Activated gamma-delta T cell treated with anti-CD3 and anti-CD28 coated beads, Interleukin-2, amount 50 U/mL, for 16 hours (primary cell): ENCODE results near the gene PPFIA4.

Experiments used
- DNase-seq: peaks from one replicate; pipeline ENCODE4 v3.0.0-alpha.2; 2020; ENCODE audit warnings: low read depth

Gene PPFIA4

DNA sequence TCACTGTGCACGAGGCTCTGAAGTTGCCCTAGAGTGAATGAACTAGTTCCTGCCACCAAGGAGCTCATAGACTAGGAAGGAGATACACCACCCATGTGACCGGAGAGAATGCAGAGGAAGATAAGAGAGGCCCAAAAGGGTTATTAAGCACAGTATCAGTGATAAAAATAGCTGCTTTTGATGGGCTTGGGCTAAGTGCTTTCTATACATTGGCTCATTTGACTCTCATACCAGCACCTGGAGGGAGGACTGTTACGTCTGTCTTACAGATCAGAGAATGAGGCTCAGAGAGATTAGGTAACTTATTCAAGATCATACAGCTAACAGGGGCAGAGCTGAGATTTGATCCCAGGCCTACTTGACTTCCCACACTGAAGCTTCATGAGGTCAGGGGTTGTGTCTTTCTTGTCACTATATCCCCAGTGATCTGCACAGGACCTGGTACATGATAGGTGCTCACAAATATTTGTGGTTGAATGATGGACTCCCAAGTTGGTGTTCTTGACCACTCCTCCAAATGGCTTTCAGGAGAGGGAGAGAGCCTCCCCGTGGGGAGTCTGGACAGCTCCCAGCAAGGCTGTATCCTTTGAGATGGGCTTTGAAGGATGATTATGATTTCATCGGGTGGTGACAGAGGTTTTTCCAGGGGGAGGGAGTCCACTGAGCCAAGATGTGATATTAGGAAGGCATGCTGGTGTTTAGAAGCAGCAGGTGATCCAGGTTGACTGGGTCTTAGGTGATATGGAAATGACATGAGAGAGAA lies 14.4 kb downstream of the PPFIA4 start:
- DNase-seq: no peak

- DNase-seq: no peak
Observed at GRCh38 chr1:203041351-203041932, 15.2 kb downstream of the PPFIA4 start.

DNA sequence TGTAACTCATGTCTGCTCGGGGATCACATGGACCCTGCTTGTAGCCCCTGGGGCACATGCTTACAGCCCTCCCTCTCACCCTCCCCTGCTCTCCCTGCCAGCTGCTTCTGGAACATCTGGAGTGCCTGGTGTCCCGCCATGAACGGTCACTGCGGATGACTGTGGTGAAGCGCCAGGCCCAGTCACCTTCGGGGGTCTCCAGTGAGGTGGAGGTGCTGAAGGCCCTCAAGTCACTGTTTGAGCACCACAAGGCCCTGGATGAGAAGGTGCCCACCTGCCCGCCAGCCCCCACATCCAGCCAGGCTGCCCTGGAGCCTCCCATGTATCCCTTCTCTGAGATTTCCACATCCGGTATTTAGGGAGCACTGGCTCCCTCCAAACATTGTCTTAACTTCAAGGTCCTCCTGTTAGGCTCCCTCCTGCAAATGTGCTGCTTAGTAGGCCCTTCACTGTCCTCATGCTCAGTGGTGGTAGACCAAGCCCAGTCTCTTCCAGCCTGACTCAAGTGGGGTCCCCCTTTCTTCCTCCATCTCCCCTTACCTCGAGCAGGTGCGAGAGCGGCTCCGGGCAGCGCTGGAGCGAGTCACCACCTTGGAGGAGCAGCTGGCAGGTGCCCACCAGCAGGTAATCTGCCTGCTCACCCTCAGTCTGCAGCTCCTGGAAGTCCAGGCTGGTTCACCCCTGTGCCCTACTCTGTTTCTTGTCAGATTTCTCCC lies 17.7 kb downstream of the PPFIA4 start:
- no peak for DNase-seq

GRCh38 chr1:203044546-203045250 lies 18.4 kb downstream of the PPFIA4 start:
- no peak for DNase-seq

- no peak for DNase-seq
Observed at GRCh38 chr1:203045336-203045735, 19.0 kb downstream of the PPFIA4 start.

GRCh38 chr1:203045821-203046594 lies 19.7 kb downstream of the PPFIA4 start:
- no peak for DNase-seq

- no peak for DNase-seq
Observed at GRCh38 chr1:203046984-203047630, 20.8 kb downstream of the PPFIA4 start.

DNA sequence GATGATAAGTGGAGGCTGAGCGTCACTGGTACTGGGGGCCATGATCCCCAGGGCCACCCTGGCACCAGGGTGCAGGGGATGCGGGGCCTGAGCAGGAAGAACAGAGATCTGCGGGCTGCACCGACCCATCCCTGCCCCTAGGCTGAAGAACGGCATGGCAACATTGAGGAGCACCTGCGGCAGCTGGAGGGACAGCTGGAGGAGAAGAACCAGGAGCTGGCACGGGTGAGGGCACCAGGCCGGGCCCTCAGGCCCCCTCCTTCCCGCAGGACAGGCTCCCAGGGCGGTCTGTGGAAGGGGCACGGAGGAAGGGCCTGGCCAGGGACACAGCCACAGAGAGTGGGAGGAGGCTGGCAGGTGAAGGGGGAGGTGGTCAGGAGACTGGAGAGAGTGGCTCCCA lies 21.8 kb downstream of the PPFIA4 start:
- no peak for DNase-seq

DNA sequence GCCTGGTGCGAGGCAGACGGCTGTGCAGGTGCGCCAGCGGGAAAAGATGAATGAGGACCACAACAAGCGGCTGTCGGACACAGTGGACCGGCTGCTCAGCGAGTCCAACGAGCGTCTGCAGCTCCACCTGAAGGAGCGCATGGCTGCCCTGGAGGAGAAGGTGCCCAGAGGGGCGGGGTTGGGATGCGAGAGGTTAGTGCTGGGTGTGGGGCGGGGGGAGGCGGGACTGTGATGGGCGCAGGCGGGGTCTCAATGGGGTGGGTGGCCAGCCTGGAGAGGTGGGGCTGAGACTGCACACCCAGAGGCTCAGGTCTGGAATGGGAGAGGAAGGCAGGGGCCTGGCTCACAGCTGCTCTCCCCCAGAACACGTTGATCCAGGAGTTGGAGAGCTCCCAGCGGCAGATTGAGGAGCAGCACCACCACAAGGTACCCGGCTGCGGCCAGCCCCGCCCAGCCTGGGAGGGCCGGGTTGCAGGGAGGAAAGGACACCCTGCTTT lies 22.3 kb downstream of the PPFIA4 start:
- DNase-seq: no peak

DNA sequence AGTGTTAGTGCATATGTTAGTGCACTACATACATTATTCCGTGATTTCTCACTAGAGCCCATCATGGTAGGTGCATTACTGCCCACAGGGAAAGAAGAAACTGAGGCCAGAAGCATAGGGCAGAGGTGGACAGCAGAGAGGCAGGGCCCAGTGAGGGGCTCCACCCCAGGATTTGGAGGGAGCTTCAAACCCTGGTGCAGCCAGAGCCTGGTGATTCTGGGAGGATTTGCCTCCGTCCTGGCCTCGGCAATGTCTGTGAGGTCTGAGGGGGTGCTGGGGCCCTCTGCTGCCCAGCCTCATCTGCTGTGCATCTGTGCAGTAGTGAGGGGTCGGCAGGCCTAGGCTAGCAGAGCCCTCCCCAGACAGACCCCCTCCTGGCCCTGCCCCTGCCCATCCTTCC lies 22.8 kb downstream of the PPFIA4 start:
- DNase-seq: no peak

GRCh38 chr1:203049576-203050180 lies 23.4 kb downstream of the PPFIA4 start:
- no peak for DNase-seq

- DNase-seq: no peak
Observed at GRCh38 chr1:203050826-203051225, 24.5 kb downstream of the PPFIA4 start.

DNA sequence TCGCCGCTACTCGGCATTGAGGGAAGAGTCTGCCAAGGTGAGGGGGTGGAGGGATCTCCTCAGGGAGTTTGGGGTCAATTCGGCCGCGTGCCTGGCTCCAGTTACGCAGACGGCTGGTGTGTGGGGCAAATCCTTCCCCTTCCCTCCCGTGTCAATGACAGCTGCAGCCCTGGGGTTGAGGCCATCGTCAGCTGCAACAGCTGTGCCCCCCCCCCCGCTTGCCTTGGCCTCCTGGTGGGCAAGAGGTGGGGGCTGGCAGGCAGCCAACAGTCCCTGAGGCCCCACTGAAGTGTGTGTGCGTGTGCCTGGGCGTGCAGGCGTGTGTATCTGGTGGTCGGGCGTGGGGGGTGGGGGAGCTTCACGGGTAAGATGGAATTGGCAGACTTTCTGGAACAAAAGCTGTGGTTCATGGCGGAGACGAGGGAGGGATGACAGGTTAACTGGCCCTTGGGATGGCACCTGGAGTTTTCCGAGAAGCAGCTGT lies 25.6 kb downstream of the PPFIA4 start:
- no peak for DNase-seq

DNA sequence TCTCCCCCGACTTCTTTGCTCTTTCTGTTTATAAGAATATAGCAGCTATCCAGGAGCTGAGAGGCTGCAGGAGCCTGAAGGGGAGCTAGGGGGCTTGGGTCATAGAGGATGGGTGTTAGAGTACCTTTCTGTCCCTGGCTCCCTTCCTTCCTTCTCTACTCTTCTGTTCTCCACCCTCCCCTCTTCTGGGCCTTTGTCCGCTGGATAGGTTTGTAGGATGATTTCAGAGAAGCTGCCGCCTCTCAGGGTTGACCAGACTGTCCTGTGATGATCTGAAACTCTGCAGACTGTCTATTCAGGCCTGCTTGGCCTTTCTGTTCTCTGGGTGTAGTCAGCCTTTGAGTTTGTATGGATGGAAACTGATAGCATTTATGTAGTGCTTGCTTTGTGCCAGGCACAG lies 26.3 kb downstream of the PPFIA4 start:
- no peak for DNase-seq

GRCh38 chr1:203054184-203054583 lies 27.9 kb downstream of the PPFIA4 start:
- no peak for DNase-seq

GRCh38 chr1:203054642-203055041 lies 28.4 kb downstream of the PPFIA4 start:
- no peak for DNase-seq

DNA sequence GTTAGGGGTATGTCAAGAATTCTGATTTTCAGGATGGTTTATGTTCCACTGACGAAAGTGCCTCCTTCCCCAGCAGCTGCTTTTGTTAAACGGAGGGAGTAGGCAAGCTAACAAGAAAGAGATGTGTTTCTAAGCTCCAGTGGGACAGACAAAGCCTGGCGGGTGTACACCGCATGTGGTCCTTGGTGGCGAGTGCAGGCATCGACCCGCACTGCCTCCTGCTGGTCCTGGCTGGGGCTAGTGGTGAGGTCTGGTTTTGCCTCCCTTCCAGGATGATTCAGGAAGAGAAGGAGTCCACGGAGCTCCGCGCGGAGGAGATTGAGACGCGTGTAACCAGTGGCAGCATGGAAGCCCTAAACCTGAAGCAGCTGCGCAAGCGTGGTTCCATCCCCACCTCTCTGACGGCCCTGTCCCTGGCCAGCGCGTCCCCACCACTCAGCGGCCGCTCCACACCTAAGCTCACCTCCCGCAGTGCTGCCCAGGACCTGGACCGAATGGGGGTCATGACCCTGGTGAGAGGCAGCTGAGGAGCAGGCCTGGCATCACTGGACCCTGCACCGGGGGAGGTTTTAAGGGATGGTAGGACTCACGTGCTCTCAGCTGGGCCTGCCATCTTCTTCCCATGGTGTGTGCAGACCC lies 29.0 kb downstream of the PPFIA4 start:
- no peak for DNase-seq

- no peak for DNase-seq
Observed at GRCh38 chr1:203056012-203056411, 29.7 kb downstream of the PPFIA4 start.

DNA sequence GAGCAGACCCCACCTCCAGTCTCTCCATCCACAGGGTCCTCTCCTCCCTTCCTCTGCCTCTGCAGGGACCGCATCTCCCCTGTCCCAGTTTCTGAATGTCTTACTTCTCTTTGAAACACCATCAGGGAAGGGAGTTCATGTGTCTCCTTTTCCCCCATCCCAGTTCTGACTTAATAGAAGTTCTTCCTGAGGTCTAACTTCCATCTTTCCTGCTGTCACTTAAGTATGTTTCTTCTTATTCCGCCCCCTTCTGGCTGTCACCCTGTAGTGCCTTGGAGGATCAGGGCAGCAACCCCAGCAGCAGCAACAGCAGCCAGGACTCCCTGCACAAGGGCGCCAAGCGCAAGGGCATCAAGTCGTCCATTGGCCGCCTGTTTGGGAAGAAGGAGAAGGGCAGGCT lies 30.2 kb downstream of the PPFIA4 start:
- no peak for DNase-seq
